ENCODE measurements around the gene FBXO21. TPM values are rescaled to one million over a fixed set of nuclear protein-coding genes. Genes with fewer than 3 reads are reported as not detected.

The FBXO21 gene
- polyA plus RNA-seq, 3 donors, result 7.7 to 19.1 (median 17.2) TPM

DNA sequence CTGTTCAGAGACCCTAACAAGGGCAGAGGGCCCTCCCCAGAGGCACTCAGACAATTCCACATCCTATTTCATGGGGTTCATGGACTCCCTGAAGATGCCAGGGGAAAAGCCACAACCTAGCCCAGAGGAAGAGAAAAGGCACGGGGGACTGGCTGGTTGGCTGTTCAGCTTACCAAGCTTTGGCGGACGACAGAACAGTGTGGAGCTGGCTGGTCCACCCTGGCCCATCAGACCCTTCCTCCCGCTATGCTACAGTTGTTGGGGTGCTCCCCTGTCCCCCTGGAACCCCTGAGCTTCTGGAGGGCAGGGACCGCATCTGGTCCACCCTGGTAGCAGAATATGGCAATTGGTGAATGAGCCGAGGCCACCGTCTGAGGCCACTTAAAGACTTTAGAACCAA lies 97.4 kb downstream of the FBXO21 start:
- no peaks in the 10 kb centered on the region for H3K27me3 ChIP-seq (ENCODE audit: control insufficient read depth in 2 of 2, insufficient read depth in 2 of 2, low read length in 2 of 2)
- H2AFZ ChIP-seq (ENCODE audit: insufficient read depth, low read depth, low read length, poor library complexity, severe bottlenecking), result no peak overlapping the region
- TF ChIP-seq, protein P1, sequence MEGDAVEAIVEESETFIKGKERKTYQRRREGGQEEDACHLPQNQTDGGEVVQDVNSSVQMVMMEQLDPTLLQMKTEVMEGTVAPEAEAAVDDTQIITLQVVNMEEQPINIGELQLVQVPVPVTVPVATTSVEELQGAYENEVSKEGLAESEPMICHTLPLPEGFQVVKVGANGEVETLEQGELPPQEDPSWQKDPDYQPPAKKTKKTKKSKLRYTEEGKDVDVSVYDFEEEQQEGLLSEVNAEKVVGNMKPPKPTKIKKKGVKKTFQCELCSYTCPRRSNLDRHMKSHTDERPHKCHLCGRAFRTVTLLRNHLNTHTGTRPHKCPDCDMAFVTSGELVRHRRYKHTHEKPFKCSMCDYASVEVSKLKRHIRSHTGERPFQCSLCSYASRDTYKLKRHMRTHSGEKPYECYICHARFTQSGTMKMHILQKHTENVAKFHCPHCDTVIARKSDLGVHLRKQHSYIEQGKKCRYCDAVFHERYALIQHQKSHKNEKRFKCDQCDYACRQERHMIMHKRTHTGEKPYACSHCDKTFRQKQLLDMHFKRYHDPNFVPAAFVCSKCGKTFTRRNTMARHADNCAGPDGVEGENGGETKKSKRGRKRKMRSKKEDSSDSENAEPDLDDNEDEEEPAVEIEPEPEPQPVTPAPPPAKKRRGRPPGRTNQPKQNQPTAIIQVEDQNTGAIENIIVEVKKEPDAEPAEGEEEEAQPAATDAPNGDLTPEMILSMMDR (IDR thresholded peaks at IDR 0.05), result no peak
- Mint-ChIP-seq H3K4me3 (no peak overlapping the region), H3K27me3 (ENCODE audit: low read depth in 3 of 3) (peaks cover 0 to 2% (median 0%) of the 10 kb centered on the region in 3 donors), H3K27ac (no peak overlapping the region), H3K9me3 (peaks cover 5 to 12% (median 7%) of the 10 kb centered on the region in 7 donors), H3K4me1 (peaks cover 25% of the 10 kb centered on the region), H3K36me3 (peaks cover 24 to 48% of the 10 kb centered on the region in 2 donors)
- H4K20me1 ChIP-seq (ENCODE audit: insufficient read depth, low read length), result peaks cover 71% of the 10 kb centered on the region
- H3K27ac ChIP-seq (ENCODE audit: low read depth in 1 of 2, low read length in 2 of 2), result no peak overlapping the region
- no peak overlapping the region for H3K9ac ChIP-seq (ENCODE audit: insufficient read depth, low read length, poor library complexity, severe bottlenecking)
- intact Hi-C loops (cut with micrococcal nuclease), result no loop called here
- 92% methylated on average over 7 of the region's 7 CpGs for WGBS (ENCODE audit: insufficient coverage)
- H3K79me2 ChIP-seq (ENCODE audit: insufficient read depth, low read length), result peaks cover 99% of the 10 kb centered on the region
- H3K4me1 ChIP-seq (ENCODE audit: control insufficient read depth in 1 of 2, insufficient read depth in 2 of 2, low read length in 2 of 2), result peaks cover 13 to 21% of the 10 kb centered on the region in 2 donors
- no peak overlapping the region for H3K4me2 ChIP-seq (replicated peaks; ENCODE audit: extremely low read depth, low read length, poor library complexity, severe bottlenecking)
- no peak for DNase-seq
- peaks cover 5 to 17% of the 10 kb centered on the region in 2 donors for H3K36me3 ChIP-seq (replicated peaks in 1 of 2; ENCODE audit: control insufficient read depth in 1 of 2, insufficient read depth in 2 of 2, low read length in 2 of 2)
- peaks cover 0 to 5% of the 10 kb centered on the region in 2 donors for H3K9me3 ChIP-seq (replicated peaks in 1 of 2; ENCODE audit: control insufficient read depth in 1 of 2, insufficient read depth in 1 of 2, low read length in 2 of 2)
- H3K4me3 ChIP-seq (replicated peaks in 1 of 3; ENCODE audit: low read depth in 2 of 3, low read length in 3 of 3), result no peak overlapping the region

- H3K36me3 Mint-ChIP-seq, result peaks cover 24 to 48% of the 10 kb centered on the region in 2 donors
- no peak overlapping the region for H3K4me3 Mint-ChIP-seq
These were observed 97.8 kb downstream of the FBXO21 start for GRCh38 chr12:117092511-117092780.

More at GRCh38 chr12:117092511-117092780, 97.8 kb downstream of the FBXO21 start:
- Mint-ChIP-seq H3K27me3 (ENCODE audit: low read depth in 3 of 3) (peaks cover 0 to 2% (median 0%) of the 10 kb centered on the region in 3 donors), H3K9me3 (peaks cover 5 to 12% (median 7%) of the 10 kb centered on the region in 7 donors), H3K4me1 (peaks cover 21% of the 10 kb centered on the region), H3K27ac (no peak overlapping the region)
- Histone ChIP-seq H3K27me3 (ENCODE audit: control insufficient read depth in 2 of 2, insufficient read depth in 2 of 2, low read length in 2 of 2) (no peaks in the 10 kb centered on the region), H3K79me2 (ENCODE audit: insufficient read depth, low read length) (peaks cover 99% of the 10 kb centered on the region), H3K27ac (ENCODE audit: low read depth in 1 of 2, low read length in 2 of 2) (no peak overlapping the region), H3K4me1 (ENCODE audit: control insufficient read depth in 1 of 2, insufficient read depth in 2 of 2, low read length in 2 of 2) (peaks cover 9 to 17% of the 10 kb centered on the region in 2 donors), H3K4me2 (replicated peaks; ENCODE audit: extremely low read depth, low read length, poor library complexity, severe bottlenecking) (no peak overlapping the region), H3K9me3 (replicated peaks in 1 of 2; ENCODE audit: control insufficient read depth in 1 of 2, insufficient read depth in 1 of 2, low read length in 2 of 2) (peaks cover 0 to 5% of the 10 kb centered on the region in 2 donors), H3K4me3 (replicated peaks in 1 of 3; ENCODE audit: low read depth in 2 of 3, low read length in 3 of 3) (no peak overlapping the region), H3K36me3 (replicated peaks in 1 of 2; ENCODE audit: control insufficient read depth in 1 of 2, insufficient read depth in 2 of 2, low read length in 2 of 2) (peaks cover 5 to 17% of the 10 kb centered on the region in 2 donors), H2AFZ (ENCODE audit: insufficient read depth, low read depth, low read length, poor library complexity, severe bottlenecking) (no peak overlapping the region), H4K20me1 (ENCODE audit: insufficient read depth, low read length) (peaks cover 67% of the 10 kb centered on the region), H3K9ac (ENCODE audit: insufficient read depth, low read length, poor library complexity, severe bottlenecking) (no peak overlapping the region)
- intact Hi-C loops (cut with micrococcal nuclease), result no loop called here
- TF ChIP-seq, protein P1 (IDR thresholded peaks at IDR 0.05), result no peak
- no CpG with 5 or more reads among the region's 2 CpGs for WGBS (ENCODE audit: insufficient coverage)
- no peak for DNase-seq

Other genes with a start within 250 kb of the FBXO21 start
- gene TESC, start 91.1 kb downstream of the FBXO21 start, polyA plus RNA-seq, result 100 to 1,000 TPM in 2 of 3 donors, 10 to 100 TPM in 1; 61.4 to 138 (median 105) TPM
- gene NOS1, start 171.2 kb upstream of the FBXO21 start, polyA plus RNA-seq, result not detected